Subcutaneous abdominal adipose tissue (tissue), 5 donors: ENCODE results near the gene GPATCH3.
"Not testable (repeated sequence)": the region's sequence is repeated elsewhere in the genome, so short reads cannot be mapped to it uniquely, and the experiment has no call there.

Experiments used
- H3K27ac ChIP-seq: one replicate; pipeline ENCODE4 v1.7.0; 2013; ENCODE audit warnings: low read depth, mild to moderate bottlenecking, inconsistent platforms, low read length, moderate library complexity
- H3K27me3 ChIP-seq, 5 donors: one replicate each; pipeline ENCODE4 v1.7.0; 2013; ENCODE audit warnings: low read length in 5 of 5, inconsistent platforms in 1 of 5; ENCODE audit not compliant: control insufficient read depth in 5 of 5, insufficient read depth in 4 of 5
- H3K36me3 ChIP-seq, 5 donors: one replicate each; pipeline ENCODE4 v1.7.0; 2013; ENCODE audit warnings: low read length in 5 of 5; ENCODE audit not compliant: control insufficient read depth in 5 of 5, insufficient read depth in 5 of 5
- H3K4me1 ChIP-seq, 5 donors: one replicate each; pipeline ENCODE4 v1.7.0; 2013; ENCODE audit warnings: low read length in 5 of 5, mild to moderate bottlenecking in 3 of 5, moderate library complexity in 1 of 5; ENCODE audit not compliant: control insufficient read depth in 5 of 5, insufficient read depth in 5 of 5
- H3K4me3 ChIP-seq, 5 donors: one replicate each; pipeline ENCODE4 v1.7.0; 2013; ENCODE audit warnings: low read length in 5 of 5, low read depth in 1 of 5
- H3K9ac ChIP-seq, 5 donors: one replicate each; pipeline ENCODE4 v1.7.0; 2013; ENCODE audit warnings: low read length in 5 of 5, mild to moderate bottlenecking in 4 of 5, moderate library complexity in 3 of 5
- H3K9me3 ChIP-seq, 5 donors: one replicate each; pipeline ENCODE4 v1.7.0; 2013; ENCODE audit warnings: low read length in 5 of 5; ENCODE audit not compliant: control insufficient read depth in 5 of 5
- donor health status: healthy.
- donor health status: healthy.
- donor health status: healthy.
- donor health status: healthy.
- donor health status: healthy.

GPATCH3 gene

DNA sequence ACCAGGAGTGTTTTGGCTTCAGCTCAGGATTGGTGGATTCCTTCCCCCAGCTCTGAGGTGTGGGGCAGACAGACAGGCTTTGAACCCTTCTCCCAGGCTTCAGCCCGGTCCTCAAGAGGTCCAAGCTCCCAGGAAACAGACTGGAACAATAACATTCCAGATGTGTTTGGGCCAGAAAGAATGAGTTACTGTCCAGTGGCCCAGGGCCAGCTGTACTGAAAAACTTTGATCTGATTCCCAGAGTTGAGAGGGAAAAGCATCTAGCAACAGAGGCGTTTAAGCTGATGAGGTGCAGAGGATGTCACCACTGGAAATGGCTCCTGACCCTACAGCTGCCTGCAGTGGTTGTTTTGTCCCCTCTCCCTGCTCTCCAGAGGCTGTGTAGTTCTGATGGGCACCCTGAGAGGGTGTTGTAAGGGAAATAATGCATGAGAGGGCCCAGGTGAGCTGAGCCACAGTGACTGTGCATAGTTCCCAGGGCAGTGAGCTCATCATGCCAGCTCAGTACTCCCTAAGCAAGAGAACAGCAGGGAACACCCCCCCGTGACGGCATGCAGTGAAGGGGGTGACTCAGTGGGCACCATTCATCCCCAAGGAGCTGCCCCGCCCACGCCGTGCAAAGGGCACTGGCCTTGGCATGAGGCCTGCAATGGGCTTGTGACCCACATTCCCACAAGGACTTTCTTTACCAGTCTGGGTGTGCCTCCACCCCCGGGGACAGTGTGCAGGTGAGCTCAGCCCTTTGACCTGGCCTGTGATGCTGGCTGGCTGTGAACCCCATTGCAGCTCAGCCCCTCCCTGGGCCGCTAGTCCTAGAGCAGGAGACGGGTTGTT is 51.1 kb downstream of the GPATCH3 start:
- Histone ChIP-seq H3K9ac (peak overlapping the region in 1 of 5 donors; percentile 17), H3K9me3 (no peaks in the 10 kb centered on the region), H3K4me1 (peaks cover 0 to 10% (median 6%) of the 10 kb centered on the region in 5 donors), H3K4me3 (no peak overlapping the region), H3K27me3 (no peaks in the 10 kb centered on the region), H3K27ac (no peak overlapping the region), H3K36me3 (peaks cover 0 to 77% (median 70%) of the 10 kb centered on the region in 5 donors)

GRCh38 chr1:26848499-26848898 is 51.8 kb downstream of the GPATCH3 start:
- H3K4me1 ChIP-seq, result peaks cover 0 to 10% (median 6%) of the 10 kb centered on the region in 5 donors
- H3K4me3 ChIP-seq, result no peak overlapping the region
- H3K27me3 ChIP-seq, result no peaks in the 10 kb centered on the region
- no peak overlapping the region for H3K27ac ChIP-seq
- H3K9me3 ChIP-seq, result no peaks in the 10 kb centered on the region
- H3K9ac ChIP-seq, result peak overlapping the region in 1 of 5 donors; percentile 17
- H3K36me3 ChIP-seq, result peaks cover 0 to 75% (median 66%) of the 10 kb centered on the region in 5 donors

- H3K36me3 ChIP-seq, result peaks cover 0 to 71% (median 66%) of the 10 kb centered on the region in 5 donors
Measured at GRCh38 chr1:26847826-26848225, 52.4 kb downstream of the GPATCH3 start.

DNA sequence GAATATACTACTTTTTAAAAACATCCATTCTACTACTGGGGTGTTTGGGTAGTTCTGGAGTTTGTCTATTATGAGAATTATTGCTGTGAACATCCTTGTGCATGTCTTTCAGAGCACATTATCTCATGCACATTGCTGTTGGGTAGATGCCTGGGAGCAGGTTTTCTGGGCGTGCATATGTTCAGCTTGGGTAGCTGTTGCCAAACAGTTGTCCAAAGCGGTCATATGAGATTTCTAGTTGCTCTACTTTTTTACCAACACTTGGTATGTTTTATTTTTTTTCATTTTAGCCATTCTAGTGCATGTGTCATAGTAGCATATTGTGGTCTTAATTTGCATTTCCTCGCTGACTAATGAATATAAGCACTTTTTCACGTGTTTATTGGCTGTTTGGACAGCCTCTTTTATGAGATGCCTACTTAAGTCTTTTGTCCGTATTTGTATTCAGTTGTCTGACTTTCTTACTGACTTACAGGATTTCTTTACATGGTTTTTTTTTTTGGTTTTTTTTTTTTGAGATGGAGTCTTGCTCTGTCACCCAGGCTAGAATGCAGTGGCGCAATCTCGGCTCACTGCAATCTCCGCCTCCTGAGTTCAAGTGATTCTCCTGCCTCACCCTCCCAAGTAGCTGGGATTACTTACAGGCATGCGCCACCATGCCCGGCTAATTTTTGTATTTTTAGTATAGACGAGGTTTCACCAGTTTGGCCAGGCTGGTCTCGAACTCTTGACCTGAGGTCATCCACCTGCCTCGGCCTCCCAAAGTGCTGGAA is 55.7 kb downstream of the GPATCH3 start:
- no peaks in the 10 kb centered on the region for H3K27me3 ChIP-seq
- peaks cover 0 to 10% (median 4%) of the 10 kb centered on the region in 5 donors for H3K4me1 ChIP-seq
- H3K4me3 ChIP-seq, result no peak overlapping the region
- H3K36me3 ChIP-seq, result peaks cover 5 to 64% (median 56%) of the 10 kb centered on the region in 5 donors
- no peak overlapping the region for H3K27ac ChIP-seq
- H3K9me3 ChIP-seq, result no peaks in the 10 kb centered on the region
- no peak overlapping the region for H3K9ac ChIP-seq

More at GRCh38 chr1:26847826-26848225, 52.4 kb downstream of the GPATCH3 start:
- H3K27ac ChIP-seq, H3K9me3 ChIP-seq, H3K4me3 ChIP-seq, H3K27me3 ChIP-seq, H3K9ac ChIP-seq: not testable (repeated sequence)
- peaks cover 0 to 10% (median 6%) of the 10 kb centered on the region in 5 donors for H3K4me1 ChIP-seq
